Activated T-cell treated with anti-CD3 and anti-CD28 coated beads for 1 hour (primary cell): ENCODE data around the gene TUT4.

Source experiments
- DNase-seq: peaks from one replicate; pipeline ENCODE4 v3.0.0-alpha.2; 2020; ENCODE audit warnings: low read depth

TUT4 gene

GRCh38 chr1:52574594-52574993 lies 21.7 kb upstream of the TUT4 start:
- no peak for DNase-seq

GRCh38 chr1:52572387-52572786 lies 19.5 kb upstream of the TUT4 start:
- no peak for DNase-seq

GRCh38 chr1:52571783-52572182 lies 18.9 kb upstream of the TUT4 start:
- DNase-seq, result no peak

- no peak for DNase-seq
Measured at GRCh38 chr1:52569449-52570210, 16.7 kb upstream of the TUT4 start.

- no peak for DNase-seq
Measured at GRCh38 chr1:52567943-52568342, 15.1 kb upstream of the TUT4 start.

- no peak for DNase-seq
Measured at GRCh38 chr1:52562766-52563165, 9.9 kb upstream of the TUT4 start.

- DNase-seq, result no peak
Measured at GRCh38 chr1:52559875-52560274, 7.0 kb upstream of the TUT4 start.

- no peak for DNase-seq
Measured at GRCh38 chr1:52558941-52559340, 6.0 kb upstream of the TUT4 start.

GRCh38 chr1:52556641-52557360 lies 3.9 kb upstream of the TUT4 start:
- DNase-seq, result no peak

GRCh38 chr1:52554756-52555155 lies 1.9 kb upstream of the TUT4 start:
- no peak for DNase-seq

GRCh38 chr1:52554267-52554640 lies 1.4 kb upstream of the TUT4 start:
- DNase-seq, result no peak

GRCh38 chr1:52553362-52554266 lies 722 bp upstream of the TUT4 start:
- DNase-seq, result peak; percentile 85

- peak; percentile 56 for DNase-seq
Measured at GRCh38 chr1:52552236-52552504, 722 bp downstream of the TUT4 start.

- DNase-seq, result peak; percentile 21
Measured at GRCh38 chr1:52551507-52552235, 1.2 kb downstream of the TUT4 start.

- no peak for DNase-seq
Measured at GRCh38 chr1:52550447-52550846, 2.4 kb downstream of the TUT4 start.

- no peak for DNase-seq
Measured at GRCh38 chr1:52549267-52549666, 3.6 kb downstream of the TUT4 start.

GRCh38 chr1:52546852-52547251 lies 6.0 kb downstream of the TUT4 start:
- no peak for DNase-seq

- no peak for DNase-seq
Measured at GRCh38 chr1:52544665-52545525, 8.0 kb downstream of the TUT4 start.

- DNase-seq, result no peak
Measured at GRCh38 chr1:52542085-52542688, 10.7 kb downstream of the TUT4 start.

- DNase-seq, result no peak
Measured at GRCh38 chr1:52534928-52535764, 17.7 kb downstream of the TUT4 start.
